ENCODE data around the gene DYSF. TPM values are rescaled to one million over a fixed set of nuclear protein-coding genes. Genes with fewer than 3 reads are reported as not detected.
A peak's percentile ranks its signal among the peaks of the same experiment; 100 is the strongest.

The DYSF gene
- total RNA-seq, 1 experiment from 2014 or later: 0.89 TPM

- H3K27me3 ChIP-seq (ENCODE audit: insufficient read depth, low read length): no peaks in the 10 kb centered on the region
- ChIA-PET POLR2A (no interaction called here), CTCF (no interaction called here), RAD21 (ENCODE audit: low non-redundant PET in 1 of 2, low total read pairs in 2 of 2, uncharacterized antibody in 2 of 2, unreplicated experiment in 2 of 2) (no interaction called here)
- ATAC-seq (no peak), DNase-seq (ENCODE audit: low read depth, low spot score) (no peak)
- H3K4me2 ChIP-seq (ENCODE audit: low read length): 0 out of 2 replicates have a peak overlapping the region, but pooled peaks have one; percentile 34
- no peak for TF ChIP-seq YY1 (IDR thresholded peaks at IDR 0.05; ENCODE audit: extremely low read depth, insufficient replicate concordance, low read depth, low read length)
- TF ChIP-seq TCF7L2 (IDR thresholded peaks at IDR 0.05; ENCODE audit: borderline replicate concordance, extremely low read depth, insufficient read depth, insufficient read length): no peak
- no peak for TF ChIP-seq CTCF (IDR thresholded peaks at IDR 0.05 in 2 of 3, conservative IDR thresholded peaks at IDR 0.05 in 1 of 3; ENCODE audit: borderline replicate concordance in 1 of 3, insufficient read depth in 1 of 3, low read depth in 2 of 3, low read length in 2 of 3)
- TF ChIP-seq SIN3A (IDR thresholded peaks at IDR 0.05; ENCODE audit: low read depth): no peak
- TF ChIP-seq POLR2AphosphoS5 (IDR thresholded peaks at IDR 0.05; ENCODE audit: low read depth, low read length): no peak
- no peak for TF ChIP-seq SRF (IDR thresholded peaks at IDR 0.05; ENCODE audit: low read depth)
- no peak for TF ChIP-seq ATF3 (IDR thresholded peaks at IDR 0.05)
- no peak for TF ChIP-seq EZH2 (IDR thresholded peaks at IDR 0.05)
- TF ChIP-seq MAX (IDR thresholded peaks at IDR 0.05): no peak
- TF ChIP-seq SP1 (IDR thresholded peaks at IDR 0.05; ENCODE audit: low read depth): no peak
- no peak for TF ChIP-seq POLR2A (IDR thresholded peaks at IDR 0.05; ENCODE audit: borderline replicate concordance, extremely low read depth, insufficient read depth, insufficient read length)
- no peak for TF ChIP-seq REST (IDR thresholded peaks at IDR 0.05; ENCODE audit: low read depth)
- no peak for TF ChIP-seq ZBTB33 (IDR thresholded peaks at IDR 0.05; ENCODE audit: extremely low read depth, insufficient replicate concordance, low read length)
- TF ChIP-seq CBX3 (IDR thresholded peaks at IDR 0.05; ENCODE audit: low read depth): no peak
- no peak for TF ChIP-seq ZNF274 (IDR thresholded peaks at IDR 0.05; ENCODE audit: low read depth, low read length)
- no peak for TF ChIP-seq JUND (IDR thresholded peaks at IDR 0.05)
- no peak overlapping the region for H3K27ac ChIP-seq (ENCODE audit: low read depth, low read length)
- H3K36me3 ChIP-seq (ENCODE audit: control insufficient read depth in 1 of 2, insufficient read depth in 2 of 2, low read length in 2 of 2): no peaks in the 10 kb centered on the region
- H3K9ac ChIP-seq (ENCODE audit: low read length): no peak overlapping the region
- H3K9me3 ChIP-seq (ENCODE audit: control insufficient read depth in 1 of 2, insufficient read depth in 1 of 2, low read depth in 1 of 2, low read length in 2 of 2): no peaks in the 10 kb centered on the region; a peak in 1 of 4 replicates
- H3K79me2 ChIP-seq (ENCODE audit: insufficient read depth, low read length): no peaks in the 10 kb centered on the region
- H4K20me1 ChIP-seq (ENCODE audit: insufficient read depth): no peaks in the 10 kb centered on the region
- intact Hi-C loops (cut with micrococcal nuclease): loop anchor here (5.0 kb wide), 1 partner anchor 1215 kb away; no protein-coding TSS in a partner anchor
- peak overlapping the region; percentile 68 for H2AFZ ChIP-seq (ENCODE audit: low read depth, low read length, poor library complexity, severe bottlenecking)
- no peaks in the 10 kb centered on the region for H3K9me2 ChIP-seq (ENCODE audit: insufficient read depth)
- BruUV-seq (replicated peaks): no TSS peak
- no peak overlapping the region for H3K4me3 ChIP-seq (replicated peaks in 1 of 2; ENCODE audit: low read depth in 1 of 2, low read length in 2 of 2)
- peaks cover 0 to 18% of the 10 kb centered on the region in 2 experiments; a peak in 2 of 4 replicates for H3K4me1 ChIP-seq (ENCODE audit: control insufficient read depth in 1 of 2, insufficient read depth in 2 of 2, low read length in 2 of 2)
These were observed 79.0 kb downstream of the DYSF start for GRCh38 chr2:71532327-71532726.
